Measurements from ENCODE around the gene TMEM43.
A peak's percentile ranks its signal among the peaks of the same experiment; 100 is the strongest.

The TMEM43 gene

DNA sequence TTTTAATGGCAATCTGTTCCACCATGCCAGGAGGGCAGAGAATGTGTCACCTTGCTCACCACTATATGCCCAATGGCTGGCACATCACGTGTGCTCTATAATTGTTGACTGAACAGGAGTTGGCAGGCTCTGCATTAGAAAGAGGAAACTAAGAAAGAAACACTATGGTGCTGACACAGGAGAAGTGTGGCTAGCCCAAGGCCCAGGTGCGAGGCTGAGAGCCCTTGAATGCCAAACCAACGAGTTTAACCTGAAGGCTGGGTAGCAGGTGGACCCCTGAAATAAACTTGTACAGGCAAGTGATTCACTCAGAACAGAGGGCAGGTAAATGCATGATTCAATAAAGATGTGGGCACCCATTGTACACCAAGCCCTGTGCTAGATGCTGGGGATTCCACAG, 2.6 kb upstream of the TMEM43 start:
- DNase-seq (ENCODE audit: low read depth): no peak

DNA sequence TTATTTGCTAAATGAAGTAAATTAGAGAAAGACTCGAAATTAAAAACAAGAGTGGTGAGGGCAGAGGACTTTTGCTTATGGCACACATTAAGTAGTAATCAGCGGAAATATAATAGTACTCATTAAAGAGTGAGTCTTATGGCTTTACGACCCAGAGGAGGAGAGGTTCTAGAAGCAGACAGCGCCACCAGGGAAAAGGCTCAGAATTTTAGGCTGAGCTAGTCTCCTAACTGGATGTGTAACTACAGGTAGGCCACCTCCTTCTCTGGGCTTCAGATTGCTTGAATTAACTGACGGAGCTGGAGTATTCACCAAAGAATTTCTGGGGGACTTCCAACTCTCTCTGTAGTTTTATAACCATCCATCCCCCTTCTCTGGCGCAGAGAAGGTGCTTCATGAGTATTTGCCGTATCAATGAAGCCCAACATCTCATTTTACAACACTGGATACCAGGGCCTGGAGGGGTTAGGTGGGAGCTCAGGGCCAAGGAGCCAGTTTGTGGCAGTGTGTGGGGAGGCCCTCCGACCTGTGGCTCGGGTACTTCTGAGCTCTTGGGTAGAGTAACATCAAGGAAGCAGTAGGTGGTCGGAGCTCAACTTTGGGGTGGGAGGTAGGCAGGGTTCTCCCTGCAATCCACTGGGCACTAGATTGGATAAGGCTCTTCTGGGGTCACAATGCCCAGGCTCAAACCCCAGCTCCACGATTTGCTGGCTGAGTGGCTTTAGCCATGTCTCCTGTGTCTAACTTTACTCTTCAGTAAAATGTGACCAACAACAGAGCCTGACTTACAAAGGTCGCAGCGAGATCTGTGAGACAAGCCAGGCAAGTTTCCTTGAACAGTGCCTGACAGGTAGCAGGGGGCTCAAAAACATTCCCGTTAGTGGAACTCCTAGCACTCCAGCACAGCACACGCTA, 1.3 kb upstream of the TMEM43 start:
- no peak for DNase-seq (ENCODE audit: low read depth)

DNA sequence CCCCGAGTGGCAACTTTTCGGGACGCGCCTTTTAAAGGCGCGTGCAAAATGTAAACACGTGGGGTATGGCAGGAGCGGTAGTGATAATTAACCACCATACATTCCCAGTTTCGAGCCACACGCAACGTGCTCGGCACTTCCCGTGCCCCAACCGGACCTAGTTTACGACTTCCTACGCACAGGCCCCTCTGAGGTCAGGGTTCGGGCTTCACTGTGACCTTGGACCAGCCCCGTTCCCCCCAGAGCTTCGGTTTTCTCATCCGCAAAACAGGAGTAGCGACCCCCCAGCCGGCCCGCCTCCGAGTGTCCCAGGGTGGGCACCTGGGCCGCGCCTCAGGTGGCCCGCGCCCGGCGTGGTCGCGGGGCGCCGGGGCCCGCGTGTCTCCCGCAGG, 633 bp upstream of the TMEM43 start:
- DNase-seq (ENCODE audit: low read depth): no peak

DNA sequence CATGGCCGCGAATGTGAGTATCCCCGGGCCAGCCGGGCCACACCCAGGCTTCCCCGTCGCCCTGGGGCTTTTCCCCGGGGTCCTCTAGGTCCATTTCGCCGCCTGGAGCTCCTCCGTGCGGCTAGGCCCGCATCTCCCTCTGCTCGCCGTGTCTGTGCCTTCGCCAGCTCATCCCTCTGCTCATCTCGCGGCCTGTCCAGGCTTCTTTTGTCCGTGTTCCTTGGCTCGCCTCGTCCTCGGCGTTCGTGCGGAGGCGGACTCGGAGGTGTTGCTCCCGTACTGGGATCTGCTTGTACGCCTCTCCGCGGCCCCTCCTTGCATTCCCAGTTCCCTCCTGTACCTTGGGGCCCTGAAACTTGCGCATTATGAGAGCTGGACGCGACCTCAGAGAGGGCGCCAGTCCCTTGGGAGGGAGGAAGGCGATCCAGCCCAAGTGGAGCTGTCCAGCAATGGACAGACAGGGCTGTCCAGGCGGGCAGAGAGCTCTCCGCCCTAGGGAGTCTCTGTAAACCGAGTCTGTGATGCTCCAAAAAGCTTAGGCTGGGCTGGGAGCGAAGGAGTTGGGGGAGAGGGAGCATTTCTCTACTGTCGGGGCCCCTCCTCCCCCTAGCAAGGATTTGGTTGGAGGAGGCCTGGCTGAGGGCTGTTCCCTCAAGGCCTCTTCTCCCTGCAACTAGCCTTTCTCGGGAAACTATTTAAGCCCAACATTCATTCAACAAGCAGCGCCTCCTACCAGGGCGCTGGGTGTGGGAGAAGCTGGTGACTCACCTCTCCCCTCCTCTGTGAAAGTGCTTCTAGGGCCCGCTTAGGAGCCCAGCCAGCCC, 553 bp downstream of the TMEM43 start:
- peak; percentile 91 for DNase-seq (ENCODE audit: low read depth)

DNA sequence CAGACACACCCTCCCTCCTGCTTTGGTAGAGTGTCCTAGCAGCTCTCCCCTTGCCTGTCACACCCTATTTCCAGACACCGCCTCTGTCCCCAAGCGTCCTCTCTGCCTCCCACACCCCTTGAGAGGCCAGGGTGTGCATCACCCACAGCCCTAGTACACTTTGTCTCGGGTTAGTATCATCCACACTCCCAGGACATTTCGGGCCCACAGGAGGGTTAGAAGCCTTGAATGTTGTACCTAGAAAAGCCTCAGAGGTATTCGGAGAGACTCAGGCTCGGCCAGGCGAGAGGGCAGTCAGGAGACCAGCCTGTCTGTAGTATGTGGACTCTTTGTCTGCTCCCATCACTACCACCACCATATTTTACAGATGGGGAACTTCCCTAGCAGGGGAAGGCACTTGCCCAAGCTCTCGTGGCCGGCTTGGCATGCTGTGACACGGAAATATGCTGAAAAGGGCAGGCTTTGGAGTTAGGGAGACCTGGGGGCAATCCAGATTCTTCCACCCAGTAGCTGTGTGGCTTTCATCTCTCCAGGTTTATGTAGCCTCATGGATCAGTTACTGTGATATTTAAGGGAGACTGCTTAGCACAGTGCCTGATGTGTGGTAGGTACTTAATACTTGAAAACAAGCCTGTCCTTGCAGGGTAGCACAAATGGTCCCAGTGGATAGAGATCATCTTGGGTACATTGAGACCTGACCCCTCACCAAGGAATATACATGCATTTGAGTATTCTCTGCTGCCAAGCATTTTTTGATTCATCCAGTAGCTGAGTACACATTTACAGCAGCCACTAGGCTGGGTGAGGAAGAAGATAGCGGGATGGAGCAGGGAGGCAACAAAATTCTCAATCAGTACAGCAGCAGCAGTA, 1.4 kb downstream of the TMEM43 start:
- no peak for DNase-seq (ENCODE audit: low read depth)

DNA sequence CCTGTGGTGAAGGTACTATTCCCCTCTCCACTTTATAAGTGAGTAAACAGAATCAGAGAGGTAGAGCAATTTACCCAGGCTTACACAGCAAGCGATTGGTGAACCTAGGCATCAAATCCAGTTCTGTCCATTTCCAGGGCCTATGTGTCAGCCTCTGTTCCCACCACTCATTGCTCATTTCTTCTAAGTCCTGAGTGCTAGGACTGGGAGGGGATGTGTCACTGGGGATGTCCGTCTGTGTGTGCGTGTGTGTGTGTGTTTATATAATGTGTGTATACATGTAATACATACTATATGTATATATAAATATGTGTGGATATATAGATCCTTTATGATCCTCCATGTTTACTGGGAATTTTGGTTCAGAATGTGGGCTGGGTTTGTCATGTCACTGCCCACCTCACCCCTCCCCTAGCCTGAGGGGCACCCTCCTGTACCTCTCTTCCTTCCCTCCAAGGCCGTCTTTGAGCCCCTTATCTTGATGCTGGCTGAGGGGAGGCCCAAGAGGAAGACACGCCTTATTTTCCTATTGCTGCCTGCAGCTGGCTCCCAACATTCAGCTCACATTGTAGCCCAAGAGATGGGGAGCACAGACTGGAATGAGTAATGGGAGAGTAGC, 2.1 kb downstream of the TMEM43 start:
- no peak for DNase-seq (ENCODE audit: low read depth)

DNA sequence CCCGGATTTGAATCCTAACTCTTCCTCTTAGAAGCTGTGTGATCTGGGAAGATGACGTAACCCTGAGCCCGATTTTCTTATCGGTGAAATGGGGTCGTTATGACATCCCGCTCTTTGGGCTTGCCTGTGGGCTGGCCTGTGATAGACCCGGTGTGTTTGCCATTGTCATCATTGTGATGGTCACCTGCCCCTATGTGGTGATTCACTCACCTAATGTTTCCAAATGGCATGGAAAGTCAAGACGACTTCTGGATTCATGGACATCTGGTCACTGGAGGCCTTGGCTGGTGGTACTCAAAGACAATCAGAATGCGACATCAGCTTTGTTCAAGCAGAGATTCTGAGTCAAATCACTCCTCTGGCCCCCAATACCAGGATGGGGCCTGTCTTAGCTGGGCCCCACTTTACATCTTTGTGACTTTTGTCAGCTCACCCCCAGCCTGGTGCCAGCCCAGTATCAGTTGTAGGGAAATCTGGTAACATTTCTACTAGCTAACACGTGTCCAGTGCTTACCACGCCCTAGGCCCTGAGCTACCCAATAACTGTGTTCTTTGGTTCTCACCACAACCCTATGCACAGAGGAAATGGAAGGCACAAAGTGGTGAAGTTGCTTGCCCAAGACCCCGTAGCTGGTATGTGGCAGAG, 2.8 kb downstream of the TMEM43 start:
- no peak for DNase-seq (ENCODE audit: low read depth)

DNA sequence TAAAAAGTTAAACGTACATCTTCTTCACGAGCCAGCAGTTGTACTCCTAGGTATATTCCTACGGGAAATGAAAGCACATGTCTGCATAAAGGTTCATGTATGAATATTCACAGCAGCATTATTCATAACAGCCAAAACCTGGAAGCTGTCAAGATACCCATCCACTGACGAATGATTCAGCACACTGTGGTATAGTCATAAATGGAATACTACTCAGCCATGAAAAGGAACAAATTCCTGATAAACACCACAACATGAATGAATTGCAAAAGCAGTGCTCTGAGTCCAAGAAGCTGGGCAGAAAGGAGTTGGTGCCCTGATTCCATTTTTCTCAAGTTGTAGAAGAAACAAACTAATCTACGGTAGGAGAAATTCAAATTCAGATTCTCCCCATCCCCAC, 3.9 kb downstream of the TMEM43 start:
- no peak for DNase-seq (ENCODE audit: low read depth)

DNA sequence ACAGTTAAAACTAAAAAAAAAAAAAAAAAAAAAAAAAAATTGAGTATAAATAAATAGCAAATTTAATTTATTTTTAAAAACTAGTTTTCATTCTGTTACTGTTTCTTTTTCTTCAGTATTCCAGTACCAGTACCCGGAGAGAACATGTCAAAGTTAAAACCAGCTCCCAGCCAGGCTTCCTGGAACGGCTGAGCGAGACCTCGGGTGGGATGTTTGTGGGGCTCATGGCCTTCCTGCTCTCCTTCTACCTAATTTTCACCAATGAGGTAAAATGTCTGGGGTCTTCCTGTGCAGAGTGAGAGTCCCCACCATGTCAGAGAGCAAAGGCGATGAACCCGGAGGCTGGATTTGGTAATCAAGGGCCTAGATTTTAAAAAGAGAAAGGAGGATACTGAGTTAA, 4.4 kb downstream of the TMEM43 start:
- DNase-seq (ENCODE audit: low read depth): no peak

DNA sequence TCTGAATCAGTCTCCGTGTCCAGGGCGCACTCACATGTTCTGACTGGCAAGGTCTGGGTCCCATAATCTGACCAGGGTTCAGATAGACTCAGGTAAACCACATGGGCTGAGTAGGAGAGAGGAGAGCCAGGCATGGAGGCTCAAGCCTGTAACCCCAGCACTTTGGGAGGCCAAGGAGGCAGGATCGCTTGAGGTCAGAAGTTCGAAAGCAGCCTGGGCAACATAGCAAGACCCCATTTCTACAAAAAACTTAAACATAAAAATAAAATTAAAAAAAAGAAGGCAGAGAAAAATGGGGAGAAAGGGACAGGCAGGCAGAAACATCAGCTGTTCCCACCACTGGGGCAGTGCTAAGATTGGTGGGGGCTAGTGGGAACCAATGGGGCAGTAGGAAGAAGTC, 5.4 kb downstream of the TMEM43 start:
- no peak for DNase-seq (ENCODE audit: low read depth)

DNA sequence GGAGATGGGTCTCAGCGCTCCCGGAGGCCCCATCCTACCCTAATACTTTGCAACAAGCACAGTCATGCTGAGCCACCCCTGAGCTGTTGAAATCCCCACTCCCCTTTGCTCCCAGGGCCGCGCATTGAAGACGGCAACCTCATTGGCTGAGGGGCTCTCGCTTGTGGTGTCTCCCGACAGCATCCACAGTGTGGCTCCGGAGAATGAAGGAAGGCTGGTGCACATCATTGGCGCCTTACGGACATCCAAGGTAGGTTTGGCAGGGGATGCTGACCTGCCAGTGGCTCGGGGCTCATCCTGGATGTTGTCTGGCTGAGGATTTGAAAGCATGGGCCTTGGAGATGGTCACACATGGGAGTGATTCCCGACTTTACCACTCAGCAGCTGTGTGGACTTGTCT, 5.9 kb downstream of the TMEM43 start:
- no peak for DNase-seq (ENCODE audit: low read depth)

DNA sequence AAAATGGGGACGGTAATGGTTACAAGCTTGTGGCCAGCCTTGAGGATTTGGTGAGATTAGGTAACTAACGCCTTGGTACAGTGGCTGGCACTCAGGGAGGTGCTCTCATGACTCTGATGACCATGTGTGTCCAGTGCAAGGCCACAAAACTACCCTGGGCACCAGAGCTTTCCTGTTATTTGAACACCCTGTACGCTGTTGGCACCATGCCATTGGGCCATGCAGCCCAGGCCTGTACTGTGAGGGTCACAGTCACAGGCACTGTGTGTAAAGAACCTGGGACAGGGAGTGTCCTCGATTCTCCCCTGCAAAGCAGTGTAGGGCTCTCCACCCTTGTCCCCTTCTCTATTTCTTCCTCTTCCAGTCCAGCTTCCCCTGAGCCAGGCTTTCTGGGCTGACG, 6.3 kb downstream of the TMEM43 start:
- DNase-seq (ENCODE audit: low read depth): no peak

DNA sequence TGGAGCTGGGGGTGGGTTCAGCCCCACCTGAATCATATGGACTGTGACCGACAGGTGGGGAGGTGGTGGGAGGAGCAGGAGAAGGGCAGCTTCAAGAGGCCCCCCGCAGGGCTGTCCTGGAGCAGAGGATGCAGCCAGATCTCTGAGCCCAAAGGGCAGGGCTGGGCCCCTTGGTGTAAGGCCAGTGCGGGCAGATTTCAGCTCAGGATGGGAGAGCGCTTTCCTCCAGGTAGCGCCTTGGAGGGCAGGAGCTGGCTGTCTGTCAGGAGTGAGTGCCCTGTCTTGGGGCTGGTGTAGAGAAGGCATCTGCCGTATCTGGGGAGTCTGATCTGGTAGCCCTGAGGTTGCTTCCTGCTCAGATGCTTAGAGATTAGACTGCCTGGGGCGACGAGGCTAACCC, 7.3 kb downstream of the TMEM43 start:
- DNase-seq (ENCODE audit: low read depth): no peak

DNA sequence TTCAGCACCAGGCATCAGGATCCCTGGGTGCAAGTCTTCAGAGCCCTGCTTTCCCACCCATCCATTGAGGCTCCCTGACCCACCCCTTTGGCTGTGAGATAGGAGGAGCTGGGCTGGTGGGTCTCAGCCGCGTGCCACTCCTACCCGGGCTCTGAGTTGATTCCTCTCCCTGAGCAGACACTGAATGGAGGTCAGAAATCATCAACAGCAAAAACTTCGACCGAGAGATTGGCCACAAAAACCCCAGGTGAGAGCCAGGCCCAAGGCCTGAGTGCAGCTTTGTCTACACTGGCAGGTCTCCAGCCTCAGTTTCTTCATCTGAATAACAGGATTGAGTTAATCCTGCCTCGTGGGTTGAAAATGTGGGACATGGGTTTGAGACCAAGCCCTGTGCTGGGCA, 7.8 kb downstream of the TMEM43 start:
- DNase-seq (ENCODE audit: low read depth): no peak

DNA sequence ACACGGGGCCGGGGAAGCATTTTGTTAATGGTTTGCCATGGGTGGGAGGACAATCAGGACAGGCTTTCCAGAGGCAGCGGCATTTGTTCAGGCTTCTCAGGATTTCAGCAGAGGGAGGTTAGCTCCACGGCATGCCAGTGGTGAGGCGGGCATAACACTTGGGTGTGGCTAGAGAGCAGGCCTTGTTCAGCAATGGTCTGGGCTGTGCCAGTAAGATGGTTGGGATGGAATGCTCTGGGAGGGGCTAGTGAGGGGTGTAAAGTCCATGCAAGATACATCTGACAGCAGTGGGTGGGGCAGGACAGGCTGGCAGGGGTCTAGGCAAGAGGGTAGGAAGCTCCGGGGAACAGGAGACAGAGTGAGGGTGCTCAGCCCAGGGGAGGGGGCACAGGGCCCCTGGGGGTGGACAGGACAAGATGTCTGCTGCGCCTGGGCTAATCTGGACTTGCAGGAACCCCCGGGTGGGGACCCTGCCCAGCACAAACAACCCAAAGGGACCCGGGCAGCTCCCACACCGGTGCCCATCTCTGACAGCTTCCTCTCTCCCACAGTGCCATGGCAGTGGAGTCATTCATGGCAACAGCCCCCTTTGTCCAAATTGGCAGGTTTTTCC, 8.4 kb downstream of the TMEM43 start:
- no peak for DNase-seq (ENCODE audit: low read depth)

DNA sequence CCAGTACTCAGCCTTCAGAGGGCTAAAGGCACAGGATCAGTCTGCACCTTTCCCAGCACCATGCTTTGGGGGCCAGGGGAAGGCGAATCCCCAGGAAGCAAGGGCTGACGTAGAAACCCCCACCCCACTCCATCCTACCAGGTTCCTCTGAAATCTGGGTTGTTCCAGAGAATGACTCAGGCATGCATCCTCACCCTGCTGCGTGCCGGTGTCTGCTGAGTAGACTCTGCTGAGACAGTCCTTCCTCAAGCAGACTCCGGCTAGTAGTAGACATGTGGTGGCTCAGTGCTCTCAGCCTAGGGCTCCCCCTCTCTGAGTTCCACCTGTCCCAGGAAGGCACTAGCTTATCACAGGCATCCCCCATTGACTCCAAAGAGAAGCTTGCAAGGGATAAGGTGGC, 9.0 kb downstream of the TMEM43 start:
- no peak for DNase-seq (ENCODE audit: low read depth)

DNA sequence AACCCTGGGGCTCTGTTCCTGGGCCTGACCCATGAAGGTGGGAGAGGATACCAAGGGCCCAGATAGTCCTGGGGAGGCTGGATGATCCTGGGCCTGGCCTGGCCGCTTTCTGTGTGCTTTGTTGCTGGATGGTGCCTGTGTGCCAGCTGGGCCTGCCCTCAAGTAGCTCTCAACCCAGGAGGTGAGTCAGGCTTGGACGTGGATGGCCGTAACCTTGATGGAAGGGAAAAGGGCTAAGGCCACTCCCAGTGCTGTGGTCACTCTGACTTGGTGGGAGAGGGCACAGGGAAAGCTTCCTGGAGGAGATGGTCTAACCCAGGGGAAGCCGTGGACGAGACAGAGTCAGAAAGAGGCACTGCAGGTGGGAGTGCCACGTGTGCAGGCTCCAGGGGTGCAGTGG, 9.4 kb downstream of the TMEM43 start:
- DNase-seq (ENCODE audit: low read depth): no peak

DNA sequence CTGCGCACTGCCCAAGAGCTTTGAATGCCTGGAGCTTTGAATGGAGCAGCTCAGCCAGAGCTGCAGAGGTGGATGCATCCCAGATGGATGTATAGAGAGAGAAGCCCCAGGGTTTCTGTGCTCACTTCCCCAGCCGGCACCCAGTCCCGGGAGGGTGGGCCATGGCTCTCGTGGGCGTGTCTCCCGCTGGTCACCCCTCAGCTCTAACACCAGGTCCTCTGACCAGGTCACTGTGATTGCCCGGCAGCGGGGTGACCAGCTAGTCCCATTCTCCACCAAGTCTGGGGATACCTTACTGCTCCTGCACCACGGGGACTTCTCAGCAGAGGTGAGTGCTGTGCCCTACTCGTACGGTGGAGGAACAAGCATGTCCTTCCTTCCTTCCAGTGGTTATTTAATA, 10.7 kb downstream of the TMEM43 start:
- no peak for DNase-seq (ENCODE audit: low read depth)

DNA sequence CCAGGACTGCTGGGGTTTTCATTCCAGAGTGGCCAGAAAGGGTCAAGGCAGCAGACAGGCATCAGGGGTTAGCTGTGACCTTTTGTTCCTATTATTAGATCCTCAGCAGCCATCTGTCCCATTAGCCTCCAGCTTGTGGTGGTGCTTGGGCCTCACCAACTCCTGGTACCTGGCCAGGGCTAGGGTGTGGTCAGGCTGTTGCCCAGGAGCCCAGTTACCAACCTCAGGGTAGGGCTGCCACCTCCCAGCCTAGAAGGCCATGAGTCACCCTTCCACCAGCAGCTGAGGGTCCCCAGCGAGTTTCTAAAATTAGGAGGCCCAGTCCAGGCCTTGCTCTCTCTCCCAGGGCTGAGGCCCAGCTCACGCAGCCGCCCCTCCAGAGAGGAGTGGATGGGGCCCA, 12.2 kb downstream of the TMEM43 start:
- no peak for DNase-seq (ENCODE audit: low read depth)

DNA sequence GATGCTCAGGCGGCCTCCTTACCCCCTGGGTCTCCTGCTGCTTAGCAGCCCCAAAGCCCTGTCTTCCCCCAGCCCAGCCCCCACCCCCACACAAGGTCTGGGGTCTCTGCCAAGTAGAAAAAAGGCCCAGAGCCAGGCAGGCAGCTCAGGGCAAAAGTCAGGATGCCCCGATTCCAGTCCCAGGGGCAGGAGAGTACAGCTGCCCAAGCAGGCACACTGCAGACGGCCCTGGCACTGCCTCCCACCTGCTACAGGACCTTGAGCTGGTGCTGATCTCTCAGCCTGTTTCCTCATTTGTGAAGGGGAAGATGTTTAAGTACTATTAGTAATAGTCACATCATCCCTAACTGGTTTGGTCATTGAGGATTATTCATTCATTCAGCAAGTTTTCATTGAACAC, 12.6 kb downstream of the TMEM43 start:
- DNase-seq (ENCODE audit: low read depth): no peak

Measured in GM04504 (cell line).